PC-9 (cell line): Measurements from ENCODE around the gene DSCAML1. TPM values are rescaled to one million over a fixed set of nuclear protein-coding genes. Genes with fewer than 3 reads are reported as not detected.

Experiments used
- BruUV-seq: library from RNA; stranded (reverse); fragments of 400-500 nt; replicated peaks from 2 replicates; lab custom pipeline; 2021; lab: Mats Ljungman, UMichigan
- CTCF ChIA-PET: fragments of 300-600 bp; sonication (Branson Sonifier 250); formaldehyde crosslinking; loops from one replicate; lab custom pipeline; 2022; ENCODE audit warnings: antibody characterized with exemption; lab: Charles Lee
- POLR2A ChIA-PET: fragments of 300-600 bp; sonication (Branson Sonifier 250); formaldehyde crosslinking; loops from one replicate; lab custom pipeline; 2022; ENCODE audit warnings: antibody characterized with exemption; ENCODE audit not compliant: unreplicated experiment; lab: Charles Lee
- DNase-seq, 2 experiments: peaks; one replicate each; pipeline versions ENCODE4 v3.0.0 to v3.0.0-alpha.2; 2015 to 2022; ENCODE audit warnings: mixed read lengths in 1 of 2
- H2AFZ ChIP-seq: fragments of 200-600 bp; sonication (generic); 2 replicates; pipeline ENCODE4 v1.8.1; 2017; ENCODE audit warnings: antibody characterized with exemption
- H3F3A ChIP-seq: fragments of 200-600 bp; sonication (generic); 2 replicates; pipeline ENCODE4 v1.8.1; 2017; ENCODE audit warnings: antibody characterized with exemption, mild to moderate bottlenecking, low read depth; ENCODE audit not compliant: insufficient read depth
- H3K27ac ChIP-seq: fragments of 200-600 bp; sonication (generic); 2 replicates; pipeline ENCODE4 v1.6.1; 2016; ENCODE audit warnings: mixed run types
- H3K27me3 ChIP-seq: fragments of 200-600 bp; sonication (generic); 2 replicates; pipeline ENCODE4 v1.6.1; 2016; ENCODE audit warnings: low read depth, mixed run types; ENCODE audit not compliant: insufficient read depth
- H3K36me3 ChIP-seq: fragments of 200-600 bp; sonication (generic); 2 replicates; pipeline ENCODE4 v1.6.1; 2016; ENCODE audit warnings: low read depth, mixed run types
- H3K4me1 ChIP-seq: fragments of 200-600 bp; sonication (generic); replicated peaks from 2 replicates; pipeline ENCODE4 v1.6.1; 2016; ENCODE audit warnings: mixed run types; ENCODE audit not compliant: insufficient read depth
- H3K4me2 ChIP-seq: fragments of 200-600 bp; sonication (generic); 2 replicates; pipeline ENCODE4 v1.6.1; 2017; ENCODE audit warnings: mixed run types
- H3K4me3 ChIP-seq: fragments of 200-600 bp; sonication (generic); 2 replicates; pipeline ENCODE4 v1.6.1; 2016; ENCODE audit warnings: mixed run types
- H3K79me2 ChIP-seq: fragments of 200-600 bp; sonication (generic); 2 replicates; pipeline ENCODE4 v1.6.1; 2017; ENCODE audit warnings: low read depth, mixed run types
- H3K9me2 ChIP-seq: fragments of 200-600 bp; sonication (generic); 2 replicates; pipeline ENCODE4 v1.8.1; 2017; ENCODE audit warnings: mild to moderate bottlenecking; ENCODE audit not compliant: insufficient read depth
- H3K9me3 ChIP-seq: fragments of 200-600 bp; sonication (generic); 2 replicates; pipeline ENCODE4 v1.8.1; 2016; ENCODE audit warnings: low read depth; ENCODE audit not compliant: insufficient read depth
- H4K20me1 ChIP-seq: fragments of 200-600 bp; sonication (generic); 2 replicates; pipeline ENCODE4 v1.8.1; 2017; ENCODE audit not compliant: insufficient read depth
- CTCF ChIP-seq: fragments of 200-600 bp; sonication (generic); conservative IDR thresholded peaks from 2 replicates; pipeline ENCODE4 v1.6.1; 2017; ENCODE audit warnings: mixed run types, antibody characterized with exemption, mild to moderate bottlenecking, moderate library complexity
- EZH2 ChIP-seq: fragments of 200-600 bp; sonication (generic); IDR thresholded peaks from 2 replicates; pipeline ENCODE4 v1.8.0; 2017; ENCODE audit warnings: antibody characterized with exemption, low read depth
- intact Hi-C: fragments of 100-400 bp; cut with micrococcal nuclease; formaldehyde crosslinking; loops from one replicate; pipeline ENCODE4 v1.10.0; 2022; ENCODE audit not compliant: unreplicated experiment
- total RNA-seq: library from RNA; stranded (reverse); gene quantifications from 2 replicates; pipeline ENCODE4 v1.2.3, GENCODE V29; 2021

DSCAML1 gene
- total RNA-seq, 1 experiment from 2014 or later = not detected

GRCh38 chr11:117435326-117435725 is 361.7 kb downstream of the DSCAML1 start:
- no peak overlapping the region for H3K4me2 ChIP-seq
- no peaks in the 10 kb centered on the region for H3F3A ChIP-seq
- BruUV-seq = no TSS peak
- no peak overlapping the region for H3K4me3 ChIP-seq
- H3K9me3 ChIP-seq = no peaks in the 10 kb centered on the region
- no peak overlapping the region for H2AFZ ChIP-seq
- no peaks in the 10 kb centered on the region; the same call in 1 of the 2 replicates for H4K20me1 ChIP-seq
- H3K9me2 ChIP-seq = no peaks in the 10 kb centered on the region
- TF ChIP-seq CTCF = no peak
- no peak for TF ChIP-seq EZH2
- no peaks in the 10 kb centered on the region for H3K36me3 ChIP-seq
- no peaks in the 10 kb centered on the region for H3K4me1 ChIP-seq
- DNase-seq = no peak
- ChIA-PET POLR2A (no interaction called here), CTCF (no interaction called here)
- no peaks in the 10 kb centered on the region for H3K79me2 ChIP-seq
- intact Hi-C loops = no loop called here
- no peak overlapping the region for H3K27ac ChIP-seq
- H3K27me3 ChIP-seq = peaks cover 98% of the 10 kb centered on the region

GRCh38 chr11:117434481-117434880 is 362.5 kb downstream of the DSCAML1 start:
- intact Hi-C loops = no loop called here

GRCh38 chr11:117433717-117434116 is 363.3 kb downstream of the DSCAML1 start:
- no peaks in the 10 kb centered on the region for H3K36me3 ChIP-seq
- H2AFZ ChIP-seq = no peak overlapping the region
- no peaks in the 10 kb centered on the region for H3K79me2 ChIP-seq
- H3K4me1 ChIP-seq = no peaks in the 10 kb centered on the region
- ChIA-PET POLR2A (no interaction called here), CTCF (no interaction called here)
- no peak overlapping the region for H3K4me2 ChIP-seq
- no peaks in the 10 kb centered on the region for H3K9me2 ChIP-seq
- H4K20me1 ChIP-seq = no peaks in the 10 kb centered on the region; the same call in 1 of the 2 replicates
- TF ChIP-seq CTCF = no peak
- TF ChIP-seq EZH2 = no peak
- no peak overlapping the region for H3K27ac ChIP-seq
- intact Hi-C loops = no loop called here
- no peaks in the 10 kb centered on the region for H3F3A ChIP-seq
- H3K4me3 ChIP-seq = no peak overlapping the region
- BruUV-seq = no TSS peak
- DNase-seq = no peak
- peaks cover 98% of the 10 kb centered on the region for H3K27me3 ChIP-seq
- H3K9me3 ChIP-seq = no peaks in the 10 kb centered on the region

More at GRCh38 chr11:117434481-117434880, 362.5 kb downstream of the DSCAML1 start:
- H3K4me2 ChIP-seq = no peak overlapping the region
- H3K9me3 ChIP-seq = no peaks in the 10 kb centered on the region
- H3K27me3 ChIP-seq = peaks cover 98% of the 10 kb centered on the region
- no peak overlapping the region for H2AFZ ChIP-seq
- H3K4me1 ChIP-seq = no peaks in the 10 kb centered on the region
- BruUV-seq = no TSS peak
- no peaks in the 10 kb centered on the region for H3K36me3 ChIP-seq
- H3K79me2 ChIP-seq = no peaks in the 10 kb centered on the region
- no peak for DNase-seq
- no peaks in the 10 kb centered on the region for H3K9me2 ChIP-seq
- H4K20me1 ChIP-seq = no peaks in the 10 kb centered on the region; the same call in 1 of the 2 replicates
- CTCF ChIA-PET = no interaction called here
- no peak overlapping the region for H3K27ac ChIP-seq
- no peak overlapping the region for H3K4me3 ChIP-seq
- no peak for TF ChIP-seq CTCF
- TF ChIP-seq EZH2 = no peak
- no peaks in the 10 kb centered on the region for H3F3A ChIP-seq
- POLR2A ChIA-PET = no interaction called here
